A549 treated with dexamethasone at 1 μM for 4 hours (cell line): ENCODE results near the gene LAMA3. TPM values are rescaled to one million over a fixed set of nuclear protein-coding genes. Genes with fewer than 3 reads are reported as not detected.

Experiments used
- total RNA-seq: library from RNA; stranded (reverse); fragments of 200-300 nt; extraction: Qiagen RNA extraction; gene quantifications from 5 replicates; pipeline ENCODE4 v1.2.3, GENCODE V29; 2022

The LAMA3 gene
- 45.2 to 74.1 TPM (median 63.0 TPM) in 5 replicates for total RNA-seq

DNA sequence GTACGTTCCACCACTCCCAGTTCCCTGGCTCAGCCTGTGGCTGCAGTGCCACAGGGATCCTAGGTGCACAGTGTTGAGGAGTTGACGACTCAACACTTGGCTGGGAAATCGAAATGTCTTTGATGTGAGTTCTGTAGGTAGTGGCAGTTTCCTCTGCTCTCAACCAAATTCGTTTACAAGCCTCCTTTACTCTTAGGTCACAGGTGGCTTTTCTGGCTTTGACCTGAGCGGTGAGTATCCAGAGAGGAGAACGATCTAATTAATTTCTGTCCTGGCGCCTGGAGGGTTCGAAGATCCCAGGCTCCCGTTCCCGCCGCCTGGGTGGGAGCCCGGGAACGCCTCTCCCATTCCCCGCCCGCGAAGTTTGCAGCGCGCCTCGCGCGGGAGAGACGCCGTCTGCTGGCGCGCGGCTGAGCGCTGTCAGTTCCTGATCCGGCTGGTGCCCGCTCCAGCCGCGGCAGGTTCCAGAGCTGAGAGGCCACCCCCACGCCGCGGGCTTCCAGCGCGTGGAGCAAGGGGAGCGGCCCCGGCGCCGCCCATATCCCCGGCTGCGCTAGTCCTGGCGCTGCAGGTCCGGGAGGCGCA is at the start of gene LAMA3:
TSS of gene LAMA3 (plus strand) at position 423 of the 585 bp plus-strand sequence. CDS start 231 bp downstream, outside the sequence.

DNA sequence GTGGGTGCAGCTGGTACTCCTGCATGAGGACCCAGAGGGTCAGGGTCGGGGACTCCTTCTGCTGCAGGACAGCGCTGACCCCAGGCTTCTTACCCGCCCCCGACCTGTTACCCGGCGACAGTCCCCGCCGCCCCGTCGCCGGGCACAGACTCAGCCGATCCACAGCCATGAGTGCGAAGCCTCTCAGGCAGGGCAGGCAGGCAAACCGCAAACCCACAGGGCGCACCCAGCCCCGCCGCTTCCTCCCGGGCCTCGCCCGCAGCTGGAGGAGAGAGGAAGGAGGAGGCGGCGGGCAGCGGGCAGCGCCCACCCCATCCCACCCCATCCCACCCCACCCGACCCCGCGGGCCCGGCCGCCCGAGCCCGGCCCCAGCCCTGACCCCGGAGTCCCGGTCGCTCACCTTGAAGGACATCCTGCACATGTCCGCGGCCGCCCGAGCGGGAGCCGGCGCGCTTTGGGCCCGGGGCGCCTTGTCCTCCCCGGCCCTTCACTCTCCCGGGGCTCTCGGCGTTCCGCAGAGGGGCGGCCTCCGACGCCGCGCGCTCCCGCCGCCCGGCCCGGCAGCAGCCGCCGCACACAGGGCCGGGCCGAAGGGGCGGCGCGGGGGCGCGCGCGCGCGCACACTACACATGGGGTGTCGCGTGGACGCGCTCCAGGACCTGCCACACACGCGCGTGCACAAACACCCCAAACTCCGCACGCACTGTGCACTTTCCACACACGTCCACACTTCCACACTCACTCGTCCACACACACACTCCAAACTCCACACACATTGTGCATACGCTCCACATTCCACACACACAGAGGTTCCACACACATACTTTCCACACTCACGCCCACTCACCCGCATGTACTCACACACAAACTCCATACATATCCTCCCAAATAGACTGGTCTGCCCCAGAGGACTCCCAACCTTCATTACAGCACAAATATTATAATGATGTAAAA is 26.7 kb upstream of the LAMA3 start, which contains the start of gene ANKRD29:
TSS of gene ANKRD29 (minus strand) at position 603 of the 955 bp plus-strand sequence. CDS start at position 422, 181 bp downstream.

Other genes starting within 250 kb of the LAMA3 start
- 24.4 to 42.1 TPM (median 33.0 TPM) in 5 replicates for gene RIOK3, start 236.2 kb upstream of the LAMA3 start, total RNA-seq
- gene RMC1, start 185.9 kb upstream of the LAMA3 start, total RNA-seq, result 13.1 to 20.3 TPM (median 18.0 TPM) in 5 replicates
- gene NPC1, start 102.9 kb upstream of the LAMA3 start, total RNA-seq, result 87.2 to 134 TPM (median 119 TPM) in 5 replicates
- 11.8 to 20.6 TPM (median 17.8 TPM) in 5 replicates for gene ANKRD29, start 26.5 kb upstream of the LAMA3 start, total RNA-seq